ENCODE data around the gene PCYOX1L.

The PCYOX1L gene

GRCh38 chr5:149357370-149358293 lies at the start of gene PCYOX1L:
Gene PCYOX1L, plus strand, starts transcription at chr5:149358046. Its CDS starts 23 bp downstream, at chr5:149358069.
- Histone ChIP-seq H3K9me2 (replicated peaks; ENCODE audit: low read depth, low read length) (no peaks in the 10 kb centered on the region), H3K79me2 (ENCODE audit: insufficient read depth, low read length) (peaks cover 49% of the 10 kb centered on the region), H3K9me3 (ENCODE audit: insufficient read depth, low read depth, low read length) (no peaks in the 10 kb centered on the region), H3K4me1 (ENCODE audit: insufficient read depth, low read length, poor library complexity, severe bottlenecking) (peaks cover 43% of the 10 kb centered on the region), H3K4me2 (ENCODE audit: low read depth, low read length, poor library complexity, severe bottlenecking) (peak within 1 kb of the TSS; percentile 89), H2AFZ (ENCODE audit: low read length) (peak within 1 kb of the TSS; percentile 90), H4K20me1 (ENCODE audit: insufficient read depth, low read length, poor library complexity, severe bottlenecking) (peaks cover 16% of the 10 kb centered on the region), H3K9ac (ENCODE audit: low read depth, low read length, poor library complexity, severe bottlenecking) (peak within 1 kb of the TSS; percentile 89), H3K27me3 (ENCODE audit: insufficient read depth, low read length, poor library complexity, severe bottlenecking) (no peaks in the 10 kb centered on the region), H3K4me3 (ENCODE audit: low read length, poor library complexity, severe bottlenecking) (peak within 1 kb of the TSS; percentile 90), H3F3A (ENCODE audit: low read depth) (peaks cover 4% of the 10 kb centered on the region; the same call in 1 of the 2 replicates), H3K36me3 (ENCODE audit: insufficient read depth, low read length) (peaks cover 16% of the 10 kb centered on the region)
- TF ChIP-seq EZH2phosphoT487 (IDR thresholded peaks at IDR 0.05; ENCODE audit: borderline replicate concordance) (no peak), CTCF (conservative IDR thresholded peaks at IDR 0.05; ENCODE audit: low read length) (no peak)

- no peak overlapping the region for H3K4me2 ChIP-seq (ENCODE audit: low read depth, low read length, poor library complexity, severe bottlenecking)
- no peak for TF ChIP-seq EZH2phosphoT487 (IDR thresholded peaks at IDR 0.05; ENCODE audit: borderline replicate concordance)
- TF ChIP-seq CTCF (conservative IDR thresholded peaks at IDR 0.05; ENCODE audit: low read length): no peak
Measured at GRCh38 chr5:149309354-149309753, 48.5 kb upstream of the PCYOX1L start.

GRCh38 chr5:149310488-149310887 lies 47.4 kb upstream of the PCYOX1L start:
- peak overlapping the region; percentile 45 for H3K4me2 ChIP-seq (ENCODE audit: low read depth, low read length, poor library complexity, severe bottlenecking)
- no peaks in the 10 kb centered on the region for H3K27me3 ChIP-seq (ENCODE audit: insufficient read depth, low read length, poor library complexity, severe bottlenecking)
- peak overlapping the region; percentile 65; the same call in 1 of the 2 replicates for H2AFZ ChIP-seq (ENCODE audit: low read length)

More at GRCh38 chr5:149309354-149309753, 48.5 kb upstream of the PCYOX1L start:
- H3K9me3 ChIP-seq (ENCODE audit: insufficient read depth, low read depth, low read length): no peaks in the 10 kb centered on the region
- H2AFZ ChIP-seq (ENCODE audit: low read length): no peak overlapping the region
- no peaks in the 10 kb centered on the region for H3K9me2 ChIP-seq (replicated peaks; ENCODE audit: low read depth, low read length)
- H3K36me3 ChIP-seq (ENCODE audit: insufficient read depth, low read length): no peaks in the 10 kb centered on the region
- H3K4me1 ChIP-seq (ENCODE audit: insufficient read depth, low read length, poor library complexity, severe bottlenecking): peaks cover 14% of the 10 kb centered on the region
- no peak overlapping the region for H3K4me3 ChIP-seq (ENCODE audit: low read length, poor library complexity, severe bottlenecking)
- no peaks in the 10 kb centered on the region for H4K20me1 ChIP-seq (ENCODE audit: insufficient read depth, low read length, poor library complexity, severe bottlenecking)
- H3F3A ChIP-seq (ENCODE audit: low read depth): no peaks in the 10 kb centered on the region
- H3K27me3 ChIP-seq (ENCODE audit: insufficient read depth, low read length, poor library complexity, severe bottlenecking): no peaks in the 10 kb centered on the region
- no peaks in the 10 kb centered on the region for H3K79me2 ChIP-seq (ENCODE audit: insufficient read depth, low read length)
- no peak overlapping the region for H3K9ac ChIP-seq (ENCODE audit: low read depth, low read length, poor library complexity, severe bottlenecking)

More at GRCh38 chr5:149310488-149310887, 47.4 kb upstream of the PCYOX1L start:
- H3K79me2 ChIP-seq (ENCODE audit: insufficient read depth, low read length): no peaks in the 10 kb centered on the region
- H3K9me2 ChIP-seq (replicated peaks; ENCODE audit: low read depth, low read length): no peaks in the 10 kb centered on the region
- TF ChIP-seq EZH2phosphoT487 (IDR thresholded peaks at IDR 0.05; ENCODE audit: borderline replicate concordance) (no peak), CTCF (conservative IDR thresholded peaks at IDR 0.05; ENCODE audit: low read length) (no peak)
- no peaks in the 10 kb centered on the region for H3K9me3 ChIP-seq (ENCODE audit: insufficient read depth, low read depth, low read length)
- no peaks in the 10 kb centered on the region for H4K20me1 ChIP-seq (ENCODE audit: insufficient read depth, low read length, poor library complexity, severe bottlenecking)
- peaks cover 14% of the 10 kb centered on the region for H3K4me1 ChIP-seq (ENCODE audit: insufficient read depth, low read length, poor library complexity, severe bottlenecking)
- no peaks in the 10 kb centered on the region for H3F3A ChIP-seq (ENCODE audit: low read depth)
- no peak overlapping the region for H3K9ac ChIP-seq (ENCODE audit: low read depth, low read length, poor library complexity, severe bottlenecking)
- no peaks in the 10 kb centered on the region for H3K36me3 ChIP-seq (ENCODE audit: insufficient read depth, low read length)
- H3K4me3 ChIP-seq (ENCODE audit: low read length, poor library complexity, severe bottlenecking): no peak overlapping the region

Measured in Loucy (cell line).